ENCODE measurements around the gene WIPF2. TPM values are rescaled to one million over a fixed set of nuclear protein-coding genes. Genes with fewer than 3 reads are reported as not detected.

Gene WIPF2
- total RNA-seq, 4 donors from 2014 or later: 4.6 to 6.2 (median 5.4) TPM

DNA sequence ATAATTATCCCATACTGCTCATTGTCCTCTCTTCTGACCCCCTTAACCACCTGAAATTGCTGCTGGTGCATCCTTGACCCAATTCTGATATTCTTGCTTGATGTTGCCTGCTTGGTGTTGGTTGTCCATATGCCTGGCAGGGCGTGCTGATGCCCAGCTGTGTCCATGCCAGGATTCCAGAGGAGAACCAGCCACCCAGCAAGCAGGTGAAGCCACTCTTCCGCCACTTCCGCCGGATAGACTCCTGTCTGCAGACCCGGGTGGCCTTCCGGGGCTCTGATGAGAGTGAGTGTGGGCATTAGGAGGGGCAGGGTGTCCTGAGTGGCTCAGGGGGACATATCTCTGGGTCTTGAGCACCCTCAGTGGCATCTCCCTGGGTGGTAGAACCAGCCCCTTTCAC lies 30.4 kb upstream of the WIPF2 start:
- no peaks in the 10 kb centered on the region for H3K27me3 ChIP-seq
- DNase-seq (no peak), ATAC-seq (no peak)
- peaks cover 0 to 15% of the 10 kb centered on the region in 2 donors for H3K4me1 ChIP-seq
- H3K9me3 ChIP-seq: no peaks in the 10 kb centered on the region
- H3K36me3 ChIP-seq: no peaks in the 10 kb centered on the region
- in situ Hi-C loops (cut with MboI; ENCODE audit: low sequenced_read_pairs in 4 of 4): no loop called here
- no peak overlapping the region for H3K27ac ChIP-seq
- TF ChIP-seq POLR2A (IDR thresholded peaks at IDR 0.05): no peak
- TF ChIP-seq, protein P1, sequence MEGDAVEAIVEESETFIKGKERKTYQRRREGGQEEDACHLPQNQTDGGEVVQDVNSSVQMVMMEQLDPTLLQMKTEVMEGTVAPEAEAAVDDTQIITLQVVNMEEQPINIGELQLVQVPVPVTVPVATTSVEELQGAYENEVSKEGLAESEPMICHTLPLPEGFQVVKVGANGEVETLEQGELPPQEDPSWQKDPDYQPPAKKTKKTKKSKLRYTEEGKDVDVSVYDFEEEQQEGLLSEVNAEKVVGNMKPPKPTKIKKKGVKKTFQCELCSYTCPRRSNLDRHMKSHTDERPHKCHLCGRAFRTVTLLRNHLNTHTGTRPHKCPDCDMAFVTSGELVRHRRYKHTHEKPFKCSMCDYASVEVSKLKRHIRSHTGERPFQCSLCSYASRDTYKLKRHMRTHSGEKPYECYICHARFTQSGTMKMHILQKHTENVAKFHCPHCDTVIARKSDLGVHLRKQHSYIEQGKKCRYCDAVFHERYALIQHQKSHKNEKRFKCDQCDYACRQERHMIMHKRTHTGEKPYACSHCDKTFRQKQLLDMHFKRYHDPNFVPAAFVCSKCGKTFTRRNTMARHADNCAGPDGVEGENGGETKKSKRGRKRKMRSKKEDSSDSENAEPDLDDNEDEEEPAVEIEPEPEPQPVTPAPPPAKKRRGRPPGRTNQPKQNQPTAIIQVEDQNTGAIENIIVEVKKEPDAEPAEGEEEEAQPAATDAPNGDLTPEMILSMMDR (IDR thresholded peaks at IDR 0.05 in 4 of 5, conservative IDR thresholded peaks at IDR 0.05 in 1 of 5): no peak
- no peak overlapping the region for H3K4me3 ChIP-seq
- intact Hi-C loops (cut with DNase I; ENCODE audit: low total_unique reads): no loop called here

DNA sequence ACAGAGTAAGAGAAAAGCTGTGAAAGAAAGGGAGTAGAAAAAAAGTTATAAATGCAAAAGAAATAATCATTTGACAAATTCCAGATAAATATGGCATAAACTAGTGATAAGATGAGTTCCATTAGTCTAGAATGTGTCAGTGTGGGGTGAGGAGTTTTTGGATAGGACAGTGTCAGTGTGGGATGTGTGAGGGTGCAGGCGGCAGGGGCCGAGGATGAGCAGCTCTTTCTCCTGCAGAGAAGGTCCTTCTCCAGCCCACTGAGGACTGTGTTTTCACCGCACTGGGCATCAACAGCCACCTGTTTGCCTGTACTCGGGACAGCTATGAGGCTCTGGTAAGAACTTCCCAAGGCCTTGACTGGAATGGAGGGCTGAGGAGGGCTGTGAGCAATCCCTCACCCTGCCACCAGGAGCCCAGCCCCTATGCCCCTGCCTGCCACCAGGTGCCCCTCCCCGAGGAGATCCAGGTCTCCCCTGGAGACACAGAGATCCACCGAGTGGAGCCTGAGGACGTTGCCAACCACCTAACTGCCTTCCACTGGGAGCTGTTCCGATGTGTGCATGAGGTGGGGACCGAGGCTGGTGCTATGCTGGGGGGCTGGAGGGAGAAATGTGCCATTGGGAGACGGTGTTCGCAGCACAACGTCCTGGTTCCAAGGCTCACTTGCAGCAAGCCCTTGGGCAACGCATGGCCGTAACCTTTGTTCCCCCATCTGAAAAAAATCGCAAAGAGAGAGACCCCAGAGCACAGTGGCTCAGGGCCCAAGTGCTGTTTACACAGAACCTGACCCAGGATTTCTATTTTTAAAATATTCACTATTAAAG lies 28.7 kb upstream of the WIPF2 start:
- in situ Hi-C loops (cut with MboI; ENCODE audit: low sequenced_read_pairs in 4 of 4): no loop called here
- no peaks in the 10 kb centered on the region for H3K36me3 ChIP-seq
- H3K27me3 ChIP-seq: no peaks in the 10 kb centered on the region
- TF ChIP-seq POLR2A (IDR thresholded peaks at IDR 0.05): no peak
- TF ChIP-seq, protein P1 (IDR thresholded peaks at IDR 0.05 in 4 of 5, conservative IDR thresholded peaks at IDR 0.05 in 1 of 5): peak in 1 of 5 experiments; percentile 28
- no peak for ATAC-seq
- H3K4me1 ChIP-seq: peaks cover 0 to 15% of the 10 kb centered on the region in 2 donors
- intact Hi-C loops (cut with DNase I; ENCODE audit: low total_unique reads): no loop called here
- H3K9me3 ChIP-seq: no peaks in the 10 kb centered on the region
- peak overlapping the region in 2 of 4 donors; percentile 59 to 65 for H3K4me3 ChIP-seq
- H3K27ac ChIP-seq: no peak overlapping the region
- no peak for DNase-seq

DNA sequence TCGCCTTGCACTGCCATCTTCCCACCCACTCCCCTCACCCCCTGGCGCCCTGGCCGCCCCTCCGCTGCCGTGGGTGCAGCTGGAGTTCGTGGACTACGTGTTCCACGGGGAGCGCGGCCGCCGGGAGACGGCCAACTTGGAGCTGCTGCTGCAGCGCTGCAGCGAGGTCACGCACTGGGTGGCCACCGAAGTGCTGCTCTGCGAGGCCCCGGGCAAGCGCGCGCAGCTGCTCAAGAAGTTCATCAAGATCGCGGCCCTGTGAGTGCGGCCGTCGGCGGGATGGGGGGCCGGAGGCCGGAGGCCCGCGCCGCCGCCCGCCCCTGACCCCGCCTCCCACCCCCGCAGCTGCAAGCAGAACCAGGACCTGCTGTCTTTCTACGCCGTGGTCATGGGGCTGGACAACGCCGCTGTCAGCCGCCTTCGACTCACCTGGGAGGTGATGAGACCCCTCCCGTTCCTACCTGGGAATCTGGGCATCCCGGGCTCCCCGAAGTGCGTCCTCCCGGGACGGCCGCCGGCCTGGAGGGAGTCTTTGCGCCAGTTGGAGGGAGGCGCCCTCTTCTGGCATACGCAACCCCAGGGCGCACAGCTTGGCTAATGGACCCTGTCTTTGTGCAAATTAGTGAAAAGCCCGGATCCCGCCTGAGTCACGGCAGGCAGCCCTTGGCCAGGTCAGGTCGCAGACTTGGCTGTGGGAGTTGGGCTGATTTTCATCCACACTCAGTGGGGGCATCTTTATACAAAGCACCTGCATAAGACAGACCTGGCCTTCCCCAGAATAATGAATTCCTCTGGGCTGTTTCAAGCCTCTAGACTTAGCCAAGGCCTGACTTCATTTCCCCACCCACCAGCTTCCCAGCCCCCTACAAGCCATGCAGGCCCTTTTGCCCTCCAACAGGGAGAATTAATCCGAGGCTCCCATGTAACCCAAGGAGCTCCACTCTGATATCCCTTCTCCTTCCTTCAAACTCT lies 27.6 kb upstream of the WIPF2 start:
- peak; percentile 73 to 81 for ATAC-seq
- in situ Hi-C loops (cut with MboI; ENCODE audit: low sequenced_read_pairs in 4 of 4) (no loop called here), intact Hi-C loops (cut with DNase I; ENCODE audit: low total_unique reads) (no loop called here)

DNA sequence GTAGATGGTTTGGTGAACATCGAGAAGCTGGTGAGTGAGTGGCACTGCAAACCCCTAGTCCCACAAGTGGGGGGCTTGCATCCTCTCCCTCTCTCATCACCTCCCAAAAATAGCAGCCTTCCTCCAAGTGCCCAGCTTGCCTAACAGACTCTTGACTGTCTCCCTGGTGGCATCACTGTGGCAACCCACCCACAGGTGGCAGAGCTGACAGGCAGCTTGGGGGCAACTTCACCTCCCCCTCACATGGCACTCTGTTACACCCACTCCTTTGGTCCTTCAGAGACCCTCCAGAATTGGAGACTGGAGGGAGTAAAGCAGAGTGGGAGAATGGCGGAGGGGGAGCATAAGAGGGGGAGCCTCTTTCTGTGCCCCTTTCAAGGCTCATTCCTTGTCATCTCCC lies 26.1 kb upstream of the WIPF2 start:
- H3K4me3 ChIP-seq: no peak overlapping the region
- H3K9me3 ChIP-seq: no peaks in the 10 kb centered on the region
- intact Hi-C loops (cut with DNase I; ENCODE audit: low total_unique reads) (no loop called here), in situ Hi-C loops (cut with MboI; ENCODE audit: low sequenced_read_pairs in 4 of 4) (no loop called here)
- H3K36me3 ChIP-seq: no peaks in the 10 kb centered on the region
- no peaks in the 10 kb centered on the region for H3K27me3 ChIP-seq
- DNase-seq: no peak
- no peak for TF ChIP-seq POLR2A (IDR thresholded peaks at IDR 0.05)
- TF ChIP-seq, protein P1 (IDR thresholded peaks at IDR 0.05 in 4 of 5, conservative IDR thresholded peaks at IDR 0.05 in 1 of 5): no peak
- peaks cover 0 to 15% of the 10 kb centered on the region in 2 donors for H3K4me1 ChIP-seq
- ATAC-seq: no peak
- no peak overlapping the region for H3K27ac ChIP-seq

More for the DNA sequence above, 27.6 kb upstream of the WIPF2 start:
- H3K27ac ChIP-seq: peak overlapping the region in 1 of 4 donors; percentile 32
- H3K36me3 ChIP-seq: no peaks in the 10 kb centered on the region
- TF ChIP-seq, protein P1 (IDR thresholded peaks at IDR 0.05 in 4 of 5, conservative IDR thresholded peaks at IDR 0.05 in 1 of 5): peak; percentile 31 to 65 (median 50)
- TF ChIP-seq POLR2A (IDR thresholded peaks at IDR 0.05): no peak
- no peaks in the 10 kb centered on the region for H3K9me3 ChIP-seq
- no peaks in the 10 kb centered on the region for H3K27me3 ChIP-seq
- H3K4me1 ChIP-seq: peaks cover 0 to 15% of the 10 kb centered on the region in 2 donors
- H3K4me3 ChIP-seq: peak overlapping the region; percentile 54 to 65 (median 60)
- DNase-seq: peak; percentile 27 to 52

Data from gastrocnemius medialis (tissue), 4 donors.